ENCODE data around the gene CSNK2A1.
"Not testable (repeated sequence)": the region's sequence is repeated elsewhere in the genome, so short reads cannot be mapped to it uniquely, and the experiment has no call there.

CSNK2A1 gene

DNA sequence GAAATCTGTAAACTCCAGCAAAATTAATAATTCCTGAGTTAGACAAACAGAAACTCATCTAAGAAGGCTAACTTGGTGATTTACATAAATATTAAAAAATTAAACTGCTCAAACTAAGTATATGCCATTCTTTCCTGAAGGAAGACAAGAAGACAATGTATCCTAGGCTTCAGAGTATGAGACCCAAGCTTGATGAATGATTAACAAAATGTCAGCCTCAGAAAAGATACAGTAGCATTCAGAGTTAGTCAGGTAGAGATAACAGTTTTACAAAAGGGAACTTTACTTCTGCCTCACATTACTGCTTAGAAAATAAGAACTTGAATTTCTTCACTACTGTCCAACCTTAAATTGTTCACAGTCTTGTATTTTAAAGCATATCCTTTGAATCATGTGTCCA lies 12.0 kb downstream of the CSNK2A1 start:
- no peak for DNase-seq

DNA sequence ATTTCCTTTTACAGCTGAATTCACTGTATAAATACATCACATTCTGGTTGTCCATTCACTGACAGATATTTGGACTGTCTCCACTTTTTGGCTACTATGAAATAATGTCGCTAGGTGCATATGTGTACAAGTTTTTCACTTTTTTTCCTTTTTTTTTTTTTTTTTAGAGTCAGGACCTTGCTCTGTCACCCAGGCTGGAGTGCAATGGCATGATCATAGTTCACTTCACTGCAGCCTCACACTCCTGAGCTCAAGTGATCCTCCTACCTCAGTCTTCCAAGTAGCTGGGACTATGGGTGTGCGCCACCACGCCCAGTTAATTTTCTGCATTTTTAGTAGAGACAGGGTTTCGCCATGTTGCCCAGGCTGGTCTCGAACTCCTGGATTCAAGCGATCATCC lies 13.3 kb downstream of the CSNK2A1 start:
- no peak for DNase-seq

DNA sequence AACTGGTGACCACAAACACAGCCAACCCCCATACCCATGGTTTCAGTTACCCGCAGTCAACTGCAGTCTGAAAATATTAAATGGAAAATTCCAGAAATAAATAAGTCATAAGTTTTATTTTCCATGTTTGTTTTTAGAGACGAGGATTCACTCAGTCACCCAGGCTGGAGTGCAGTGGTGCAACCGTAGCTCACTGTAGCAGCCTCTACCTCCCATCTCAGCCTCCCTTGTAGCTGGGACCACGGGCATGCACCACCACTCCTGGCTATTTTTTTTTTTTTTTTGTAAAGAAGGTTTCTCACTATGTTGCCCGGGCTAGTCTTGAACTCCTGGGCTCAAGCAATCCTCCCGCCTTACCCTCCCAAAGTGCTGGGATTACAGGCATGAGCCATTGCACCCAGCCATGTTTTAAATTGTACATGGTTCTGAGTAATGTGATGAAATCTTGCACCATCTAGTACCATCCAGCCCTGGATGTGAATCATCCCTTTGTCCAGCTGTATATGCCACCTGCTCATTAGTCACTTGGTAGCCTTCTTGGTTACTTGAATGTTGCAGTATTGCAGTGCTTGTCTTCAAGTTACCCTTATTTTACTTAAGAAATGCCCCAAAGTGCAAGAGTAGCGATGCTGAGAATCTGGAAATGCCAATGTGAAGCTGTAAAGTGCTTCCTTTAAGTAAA lies 14.5 kb downstream of the CSNK2A1 start:
- DNase-seq, result no peak

- no peak for DNase-seq
These were observed 16.1 kb downstream of the CSNK2A1 start for GRCh38 chr20:527571-527886.

GRCh38 chr20:521860-522259 lies 21.7 kb downstream of the CSNK2A1 start:
- DNase-seq, result no peak

DNA sequence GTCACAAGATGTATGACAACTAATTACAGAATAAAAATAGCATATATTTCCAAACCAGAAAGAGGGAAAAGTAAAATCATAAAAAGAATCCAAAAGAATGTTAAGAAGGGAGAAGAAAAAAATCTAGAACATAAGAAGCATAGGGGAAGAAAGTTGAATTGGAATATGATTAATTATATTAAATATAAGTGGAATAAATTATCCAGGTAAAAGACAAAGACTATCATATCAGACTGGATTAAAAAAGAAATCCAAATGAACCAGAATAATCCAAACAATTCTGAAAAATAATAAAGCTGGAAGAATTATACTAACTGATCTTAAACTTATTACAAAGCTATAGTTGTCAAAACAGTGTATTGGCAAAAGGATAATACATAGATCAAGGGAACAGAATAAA lies 23.6 kb downstream of the CSNK2A1 start:
- DNase-seq, result no peak

DNA sequence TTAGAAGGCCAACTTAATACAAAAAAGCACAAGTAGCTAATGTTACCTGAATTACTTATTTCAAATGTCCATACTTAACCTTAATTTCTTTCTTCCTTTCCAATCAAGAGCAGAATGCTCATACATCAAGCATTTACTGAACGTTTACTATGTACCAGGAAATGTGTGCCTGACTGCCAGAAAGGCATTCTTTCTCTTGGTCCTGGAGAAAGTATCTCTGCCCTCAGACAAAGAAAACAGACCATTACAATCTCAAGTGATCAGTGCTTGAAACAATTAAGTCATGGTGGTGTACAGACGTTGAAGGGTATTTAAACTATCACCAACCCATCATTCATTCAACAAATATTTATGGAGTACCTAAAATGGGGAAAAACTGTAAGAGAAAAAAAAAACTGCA lies 26.4 kb downstream of the CSNK2A1 start:
- no peak for DNase-seq

GRCh38 chr20:516799-517198 lies 26.8 kb downstream of the CSNK2A1 start:
- DNase-seq, result no peak

- no peak for DNase-seq
These were observed 27.9 kb downstream of the CSNK2A1 start for GRCh38 chr20:515696-516095.

GRCh38 chr20:513429-513828 lies 30.2 kb downstream of the CSNK2A1 start:
- no peak for DNase-seq

- DNase-seq, result not testable (repeated sequence)
These were observed 33.1 kb downstream of the CSNK2A1 start for GRCh38 chr20:510328-511057.

- DNase-seq, result not testable (repeated sequence)
These were observed 35.2 kb downstream of the CSNK2A1 start for GRCh38 chr20:508364-508787.

GRCh38 chr20:507761-508332 lies 35.7 kb downstream of the CSNK2A1 start:
- DNase-seq, result no peak

DNA sequence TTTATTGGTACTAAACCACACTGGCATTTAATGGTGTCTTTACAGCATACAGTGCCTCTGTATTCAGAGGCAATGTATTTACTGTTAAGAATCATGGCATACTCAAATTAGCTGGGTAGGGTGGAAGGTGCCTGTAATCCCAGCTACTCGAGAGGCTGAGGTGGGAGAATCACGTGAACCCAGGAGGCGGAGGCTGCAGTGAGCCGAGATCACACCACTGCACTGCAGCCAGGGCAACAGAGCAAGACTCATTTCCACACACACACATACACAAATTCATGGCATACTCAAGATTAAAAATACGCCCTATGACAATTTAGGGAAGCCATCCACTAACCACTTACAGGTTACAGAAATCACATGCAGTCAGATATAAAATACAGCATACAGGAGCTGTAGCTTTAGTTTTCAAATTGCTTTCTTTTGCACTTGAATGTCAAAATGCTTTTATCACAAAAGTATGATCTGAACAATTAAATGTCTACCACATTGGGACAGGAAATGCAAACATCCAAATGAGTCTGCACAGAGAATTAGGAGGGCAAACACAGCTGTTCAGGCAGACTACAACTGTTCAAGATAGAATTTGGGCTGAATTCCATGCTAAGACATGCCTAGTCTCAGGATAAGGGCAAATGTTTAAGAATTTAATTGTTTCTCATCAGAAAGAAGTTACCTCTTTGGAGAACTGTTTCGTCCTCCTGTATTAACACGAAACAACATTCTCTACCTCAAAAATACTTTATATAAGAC lies 36.4 kb downstream of the CSNK2A1 start:
- no peak for DNase-seq

- DNase-seq, result no peak
These were observed 38.9 kb downstream of the CSNK2A1 start for GRCh38 chr20:504632-505075.

- DNase-seq, result no peak
These were observed 40.4 kb downstream of the CSNK2A1 start for GRCh38 chr20:503048-503737.

GRCh38 chr20:497979-498378 lies 45.6 kb downstream of the CSNK2A1 start:
- no peak for DNase-seq

DNA sequence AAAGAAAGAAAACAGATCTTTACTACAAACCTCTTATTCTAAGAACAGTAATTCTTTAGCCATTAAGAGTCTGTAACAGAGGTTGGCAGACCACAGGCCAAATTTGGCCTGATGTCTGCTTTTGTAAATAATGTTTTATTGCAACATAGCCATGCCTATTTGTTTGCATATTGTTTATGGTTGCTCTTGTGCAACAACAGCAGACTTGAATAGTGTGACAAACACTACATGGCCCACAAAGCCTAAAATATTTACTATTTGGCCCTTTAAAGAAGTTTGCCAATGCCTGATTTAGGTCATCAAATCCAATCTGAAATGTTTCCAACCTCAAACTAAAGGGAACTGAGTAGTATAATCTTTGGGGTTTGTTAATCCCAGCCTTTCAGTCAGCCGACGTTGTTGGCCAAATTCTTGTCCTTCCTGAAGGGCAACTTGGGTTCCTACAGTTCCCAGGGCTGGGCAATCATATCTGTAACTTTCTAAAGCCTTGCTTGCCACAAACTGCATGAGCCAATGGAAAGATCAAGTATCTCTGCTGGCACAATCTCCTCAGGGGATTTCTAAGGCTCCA lies 47.4 kb downstream of the CSNK2A1 start:
- DNase-seq, result no peak

DNA sequence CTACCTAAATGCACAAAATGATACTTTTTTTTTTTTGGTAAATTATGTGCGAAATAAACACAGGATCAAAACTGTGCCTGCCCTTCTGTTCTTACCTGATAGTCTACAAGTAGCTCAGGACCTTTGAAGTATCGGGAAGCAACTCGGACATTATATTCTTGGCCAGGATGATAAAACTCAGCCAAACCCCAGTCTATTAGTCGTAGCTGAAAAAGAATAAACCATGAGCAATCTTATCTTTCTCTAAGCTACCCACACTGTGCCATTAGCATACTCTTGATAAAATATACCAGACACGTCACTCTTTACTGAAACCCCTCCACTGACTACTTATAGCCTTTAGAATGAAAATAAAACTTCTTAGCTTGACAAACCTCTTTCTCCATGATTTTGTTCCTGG lies 51.4 kb downstream of the CSNK2A1 start:
- no peak for DNase-seq

- no peak for DNase-seq
These were observed 55.9 kb downstream of the CSNK2A1 start for GRCh38 chr20:487655-488054.

DNA sequence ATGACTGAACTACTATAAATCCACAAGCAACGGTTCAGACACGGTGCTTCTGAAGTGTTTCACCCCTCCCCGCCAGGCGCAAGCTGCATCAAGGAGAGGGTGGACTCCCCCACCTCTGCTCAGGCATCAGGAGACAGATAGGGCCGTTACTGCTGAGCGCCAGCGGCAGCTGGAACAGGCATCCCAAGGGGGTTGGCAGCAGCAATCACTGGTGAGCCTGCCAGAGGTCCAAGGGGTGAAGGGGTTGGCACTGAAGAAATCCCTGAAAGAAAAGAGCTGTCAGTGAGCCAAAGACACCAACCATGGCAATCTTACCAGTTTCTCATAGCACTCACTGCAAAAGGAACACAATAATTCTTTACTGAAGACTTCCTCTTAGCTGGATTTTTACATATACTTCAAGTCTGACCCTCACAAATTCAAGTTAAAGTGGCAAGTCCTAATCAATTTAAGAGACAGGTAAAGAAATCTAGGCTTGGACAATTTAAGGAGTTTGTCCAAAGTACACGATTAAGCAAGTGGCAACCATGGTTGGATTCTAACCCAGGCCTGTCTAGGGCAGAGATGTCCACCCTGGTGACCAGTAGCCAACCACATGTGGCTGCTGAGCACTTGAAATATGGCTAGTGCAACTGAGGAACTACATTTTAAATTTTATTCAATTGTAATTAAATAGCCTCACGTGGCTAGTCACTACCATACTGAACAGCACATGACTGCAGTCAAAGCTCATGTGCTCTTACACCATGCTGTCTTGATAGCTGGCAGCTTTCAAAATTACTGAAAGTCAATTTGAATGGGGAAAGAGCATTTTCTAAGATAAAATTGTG lies 59.6 kb downstream of the CSNK2A1 start:
- DNase-seq, result no peak

GRCh38 chr20:481167-481566 lies 62.4 kb downstream of the CSNK2A1 start:
- DNase-seq, result no peak
